Thyroid gland (tissue), 4 donors: ENCODE measurements around the gene LAIR2.

Experiments
- CTCF ChIP-seq, 6 experiments: fragments of 200-600 bp in 3 of 6; fragments of 450-650 bp in 3 of 6; sonication (generic) in 3 of 6; IDR thresholded peaks; one replicate each; pipeline ENCODE4 v1.5.1; 2016 to 2019; ENCODE audit warnings: antibody characterized with exemption in 6 of 6, mild to moderate bottlenecking in 2 of 6, inconsistent platforms in 1 of 6, moderate library complexity in 1 of 6
- POLR2A ChIP-seq, 2 donors: fragments of 450-650 bp; IDR thresholded peaks; one replicate each; pipeline ENCODE4 v1.6.1; 2017; ENCODE audit warnings: antibody characterized with exemption in 2 of 2, mild to moderate bottlenecking in 2 of 2, moderate library complexity in 1 of 2

DNA sequence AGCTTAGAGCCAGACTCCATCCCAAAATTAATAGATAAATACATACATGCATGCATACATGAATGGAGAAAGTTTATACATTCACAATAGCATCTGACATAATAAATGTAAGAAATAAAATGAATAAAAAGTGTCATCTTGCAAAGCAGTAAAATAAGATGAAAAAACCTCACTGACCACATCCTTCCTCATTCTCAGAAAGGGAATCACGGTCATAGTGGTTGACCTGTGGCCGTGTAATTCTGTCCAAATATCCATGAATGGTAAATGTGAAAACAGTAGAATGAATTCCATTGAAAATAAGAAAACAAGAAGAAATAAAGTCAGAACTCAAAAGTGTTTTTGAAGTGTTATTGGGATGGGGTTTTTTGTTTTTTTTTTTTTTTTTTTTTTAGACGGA lies 19.7 kb upstream of the LAIR2 start:
- TF ChIP-seq CTCF (IDR thresholded peaks at IDR 0.05) (no peak), POLR2A (IDR thresholded peaks at IDR 0.05) (no peak)
